T-helper 1 cell treated with Interleukin-12 subunit alpha and Interleukin-12 subunit beta and Interleukin-4 antibody, amounts not matched to agents 30 μg/mL and 1 μg/mL, for 36 hours (primary cell): ENCODE measurements around the gene TCFL5.
"Not testable (repeated sequence)": the region's sequence is repeated elsewhere in the genome, so short reads cannot be mapped to it uniquely, and the experiment has no call there.

ENCODE experiments used
- H3K27ac Mint-ChIP-seq: one replicate; pipeline ENCODE4 v1.8.0; 2021; ENCODE audit warnings: mild to moderate bottlenecking, mixed read lengths
- H3K27me3 Mint-ChIP-seq: one replicate; pipeline ENCODE4 v1.8.0; 2021; ENCODE audit warnings: low read depth, mixed read lengths
- H3K36me3 Mint-ChIP-seq: one replicate; pipeline ENCODE4 v1.8.0; 2021; ENCODE audit warnings: low read depth, mixed read lengths
- H3K4me1 Mint-ChIP-seq: one replicate; pipeline ENCODE4 v1.8.0; 2021; ENCODE audit warnings: low read depth, mixed read lengths
- H3K4me3 Mint-ChIP-seq: one replicate; pipeline ENCODE4 v1.8.0; 2021; ENCODE audit warnings: mild to moderate bottlenecking, moderate library complexity, mixed read lengths
- H3K9me3 Mint-ChIP-seq: one replicate; pipeline ENCODE4 v1.8.0; 2021; ENCODE audit warnings: mixed read lengths

The TCFL5 gene

DNA sequence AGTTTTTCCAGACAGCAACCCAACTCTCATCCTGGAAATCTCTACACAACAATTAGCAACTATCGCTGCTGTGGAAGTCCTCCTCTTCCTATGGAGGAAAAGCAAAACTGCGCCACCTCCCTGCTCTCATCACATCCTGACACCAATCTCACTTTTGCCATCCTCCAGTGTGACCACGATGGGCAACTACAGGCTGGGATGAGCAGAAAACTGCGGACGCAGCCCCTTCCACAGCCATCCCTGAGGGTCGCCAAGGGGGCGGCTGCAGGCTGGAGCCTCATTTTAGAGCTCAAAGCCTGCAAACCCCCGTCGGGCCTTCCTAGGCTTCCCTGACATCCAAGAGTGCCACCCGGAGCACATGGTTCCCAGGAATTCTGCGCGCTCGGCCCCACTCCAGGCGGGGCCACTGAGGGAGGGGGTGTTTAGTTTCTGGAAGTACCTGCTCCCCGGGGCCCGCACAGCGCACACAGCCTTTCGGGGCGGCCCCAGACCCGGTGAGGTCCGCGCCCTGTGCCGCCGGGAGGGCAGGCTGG lies 1.2 kb downstream of the TCFL5 start:
- peak overlapping the region; percentile 44 for H3K4me3 Mint-ChIP-seq
- peaks cover 3% of the 10 kb centered on the region for H3K36me3 Mint-ChIP-seq
- no peaks in the 10 kb centered on the region for H3K9me3 Mint-ChIP-seq
- no peak overlapping the region for H3K27ac Mint-ChIP-seq
- peaks cover 12% of the 10 kb centered on the region for H3K4me1 Mint-ChIP-seq
- peaks cover 31% of the 10 kb centered on the region for H3K27me3 Mint-ChIP-seq

DNA sequence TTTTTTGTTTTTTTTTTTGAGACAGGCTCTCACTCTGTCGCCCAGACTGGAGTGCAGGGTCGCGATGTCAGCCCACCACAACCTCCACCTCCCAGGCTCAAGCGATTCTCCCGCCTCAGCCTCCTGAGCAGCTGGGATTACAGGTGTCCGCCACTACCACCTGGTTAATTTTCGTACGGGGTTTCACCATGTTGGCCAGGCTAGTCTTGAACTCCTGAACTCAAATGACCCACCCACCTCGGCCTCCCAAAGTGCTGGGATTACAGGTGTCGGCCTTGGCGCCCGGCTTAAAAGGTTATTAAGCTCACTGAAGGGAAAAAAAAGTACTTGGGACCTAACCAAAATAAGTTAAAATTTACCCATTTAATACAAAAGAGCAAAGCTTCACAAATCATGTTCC lies 1.9 kb downstream of the TCFL5 start:
- peaks cover 5% of the 10 kb centered on the region for H3K36me3 Mint-ChIP-seq
- H3K4me3 Mint-ChIP-seq: peak overlapping the region; percentile 44
- H3K4me1 Mint-ChIP-seq: peaks cover 12% of the 10 kb centered on the region
- no peaks in the 10 kb centered on the region for H3K9me3 Mint-ChIP-seq
- H3K27ac Mint-ChIP-seq: no peak overlapping the region
- peaks cover 25% of the 10 kb centered on the region for H3K27me3 Mint-ChIP-seq

DNA sequence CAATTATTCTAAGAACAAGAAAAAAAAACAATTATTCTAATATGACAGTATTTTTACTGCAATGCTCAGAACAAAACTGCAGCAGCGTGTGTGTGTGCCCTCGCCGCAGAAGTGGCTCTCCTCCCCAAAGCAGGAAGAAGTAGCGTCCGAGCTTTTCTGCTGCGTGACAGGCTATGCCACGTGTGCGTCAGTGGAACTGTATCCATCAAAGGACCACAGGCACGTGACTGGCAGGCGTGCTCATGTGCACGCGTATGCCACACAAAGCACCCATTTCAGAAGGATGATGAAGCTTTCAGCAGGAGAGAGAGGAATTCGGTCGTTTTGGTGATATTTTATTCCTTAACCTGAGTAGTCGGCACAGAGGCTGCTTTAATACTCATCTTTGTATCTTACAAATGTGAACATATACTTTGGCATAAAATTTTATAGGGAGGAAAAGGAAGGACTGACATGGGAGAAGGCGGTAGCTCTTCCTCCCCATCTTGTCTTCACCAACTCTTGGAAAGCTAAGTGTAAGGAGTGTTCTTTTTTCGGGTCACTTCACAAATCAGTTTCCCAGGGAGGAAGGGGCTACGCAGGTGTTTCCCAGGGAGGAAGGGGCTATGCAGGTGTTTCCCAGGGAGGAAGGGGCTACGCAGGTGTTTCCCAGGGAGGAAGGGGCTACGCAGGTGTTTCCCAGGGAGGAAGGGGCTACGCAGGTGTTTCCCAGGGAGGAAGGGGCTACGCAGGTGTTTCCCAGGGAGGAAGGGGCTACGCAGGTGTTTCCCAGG lies 3.4 kb downstream of the TCFL5 start:
- H3K4me3 Mint-ChIP-seq: no peak overlapping the region
- H3K9me3 Mint-ChIP-seq: no peaks in the 10 kb centered on the region
- H3K36me3 Mint-ChIP-seq: peaks cover 5% of the 10 kb centered on the region
- peaks cover 25% of the 10 kb centered on the region for H3K27me3 Mint-ChIP-seq
- H3K4me1 Mint-ChIP-seq: peaks cover 12% of the 10 kb centered on the region
- no peak overlapping the region for H3K27ac Mint-ChIP-seq

DNA sequence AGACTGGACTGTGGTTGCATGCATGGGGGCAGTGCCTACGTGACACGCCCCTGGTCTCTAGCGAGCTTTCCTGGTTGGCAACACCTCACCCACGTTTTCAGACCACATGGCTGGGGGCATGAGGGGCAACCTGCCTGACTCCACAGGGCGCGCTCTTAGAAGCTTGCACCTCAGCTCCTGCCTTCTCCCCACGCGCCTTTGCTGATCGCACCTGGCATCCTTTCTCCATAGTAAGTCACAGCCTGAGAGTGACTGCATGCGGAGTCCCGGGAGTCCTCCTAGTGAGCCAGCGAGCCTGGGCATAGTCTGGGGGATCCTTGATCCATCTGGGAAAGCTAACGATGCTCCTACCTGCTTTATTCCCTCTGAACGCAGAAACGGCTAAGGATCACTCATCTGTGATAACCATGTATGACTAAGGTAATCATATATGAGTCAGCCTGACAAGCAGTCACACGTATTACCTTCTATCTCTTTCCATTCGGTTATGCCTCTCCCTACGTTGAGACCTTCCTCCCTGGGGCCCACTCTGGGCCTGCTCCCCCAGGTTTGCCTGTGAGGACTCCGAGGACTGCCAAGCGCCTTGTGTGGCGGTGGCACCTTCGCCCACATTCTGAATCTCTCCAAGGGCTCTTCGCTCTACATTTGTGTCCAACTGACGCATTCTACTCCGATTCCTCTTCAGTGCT lies 4.5 kb downstream of the TCFL5 start:
- Mint-ChIP-seq H3K27ac (no peak overlapping the region), H3K4me1 (peaks cover 11% of the 10 kb centered on the region), H3K36me3 (peaks cover 5% of the 10 kb centered on the region), H3K27me3 (peaks cover 19% of the 10 kb centered on the region), H3K9me3 (no peaks in the 10 kb centered on the region), H3K4me3 (no peak overlapping the region)

DNA sequence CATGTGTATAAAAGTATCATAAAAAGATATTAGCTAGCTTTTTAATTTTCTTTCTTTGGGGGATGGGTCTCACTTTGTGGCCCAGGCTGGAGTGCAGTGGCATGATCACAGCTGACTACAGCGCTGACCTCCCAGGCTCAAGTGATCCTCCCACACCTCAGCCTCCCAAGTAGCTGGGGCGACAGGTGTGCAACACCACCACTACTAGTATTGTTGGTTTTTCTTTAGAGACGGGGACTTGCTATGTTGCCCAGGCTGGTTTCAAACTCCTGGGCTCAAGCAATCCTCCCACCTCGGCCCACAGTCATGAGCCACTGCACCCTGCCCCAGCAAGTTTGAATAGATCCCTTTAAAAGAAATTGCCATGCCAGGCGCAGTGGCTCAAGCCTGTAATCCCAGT lies 6.5 kb downstream of the TCFL5 start:
- peaks cover 3% of the 10 kb centered on the region for H3K36me3 Mint-ChIP-seq
- no peak overlapping the region for H3K27ac Mint-ChIP-seq
- peaks cover 12% of the 10 kb centered on the region for H3K27me3 Mint-ChIP-seq
- H3K4me3 Mint-ChIP-seq: no peak overlapping the region
- H3K4me1 Mint-ChIP-seq: peaks cover 5% of the 10 kb centered on the region
- no peaks in the 10 kb centered on the region for H3K9me3 Mint-ChIP-seq

DNA sequence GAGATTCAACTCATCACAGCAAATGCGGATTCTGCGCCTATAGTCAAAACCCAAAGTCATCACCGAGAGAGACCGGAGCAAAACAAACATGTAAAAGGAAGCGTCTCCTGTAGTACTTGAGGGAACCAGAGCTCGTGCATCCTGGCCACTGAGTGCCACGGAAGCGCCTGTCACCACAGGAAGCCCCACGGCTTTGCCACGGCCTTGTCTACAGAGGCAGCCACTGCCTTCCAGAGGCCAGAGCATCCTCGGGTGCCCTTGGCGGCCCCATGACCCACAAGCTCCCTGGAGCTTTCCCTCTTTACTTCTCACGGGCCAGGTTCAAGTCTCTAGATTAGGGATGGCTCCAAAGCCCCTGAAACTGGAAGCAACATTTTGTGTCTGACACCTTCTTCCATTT lies 7.5 kb downstream of the TCFL5 start:
- no peaks in the 10 kb centered on the region for H3K9me3 Mint-ChIP-seq
- no peak overlapping the region for H3K4me3 Mint-ChIP-seq
- H3K27me3 Mint-ChIP-seq: peaks cover 2% of the 10 kb centered on the region
- peaks cover 2% of the 10 kb centered on the region for H3K4me1 Mint-ChIP-seq
- peaks cover 2% of the 10 kb centered on the region for H3K36me3 Mint-ChIP-seq
- no peak overlapping the region for H3K27ac Mint-ChIP-seq

DNA sequence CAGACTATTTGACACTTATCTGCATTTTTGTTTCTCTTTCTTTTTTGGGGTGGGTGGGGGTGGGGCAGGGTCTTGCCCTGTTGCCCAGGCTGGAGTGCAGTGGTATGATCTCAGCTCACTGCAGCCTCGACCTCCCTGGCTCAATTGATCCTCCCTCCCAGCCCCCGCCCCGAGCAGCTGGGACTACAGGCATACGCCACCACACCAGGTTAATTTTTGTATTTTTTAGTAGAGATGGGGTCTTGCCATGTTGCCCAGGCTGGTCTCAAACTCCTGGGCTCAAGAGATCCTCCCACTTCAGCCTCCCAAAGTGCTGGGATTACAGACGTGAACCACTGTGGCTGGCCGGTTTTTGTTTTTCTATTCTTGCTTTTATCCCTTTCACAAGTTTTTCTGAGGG lies 8.3 kb downstream of the TCFL5 start:
- H3K27ac Mint-ChIP-seq, H3K4me1 Mint-ChIP-seq, H3K36me3 Mint-ChIP-seq, H3K27me3 Mint-ChIP-seq, H3K9me3 Mint-ChIP-seq, H3K4me3 Mint-ChIP-seq: not testable (repeated sequence)

DNA sequence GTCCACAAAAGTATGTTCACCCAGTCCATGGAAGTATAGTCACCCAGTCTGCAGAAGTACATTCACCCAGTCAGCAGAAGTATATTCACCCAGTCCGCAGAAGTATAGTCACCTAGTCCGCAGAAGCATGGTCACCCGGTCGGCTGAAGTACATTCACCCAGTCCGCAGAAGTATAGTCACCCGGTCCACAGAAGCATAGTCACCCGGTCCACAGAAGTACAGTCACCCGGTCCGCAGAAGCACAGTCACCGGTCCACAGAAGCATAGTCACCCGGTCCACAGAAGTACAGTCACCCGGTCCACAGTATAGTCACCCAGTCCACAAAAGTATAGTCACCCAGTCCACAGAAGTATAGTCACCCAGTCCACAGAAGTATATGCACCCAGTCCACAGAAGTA lies 8.8 kb downstream of the TCFL5 start:
- Mint-ChIP-seq H3K9me3 (no peaks in the 10 kb centered on the region), H3K27me3 (no peaks in the 10 kb centered on the region), H3K36me3 (peaks cover 2% of the 10 kb centered on the region), H3K4me3 (no peak overlapping the region), H3K27ac (no peak overlapping the region), H3K4me1 (no peaks in the 10 kb centered on the region)

DNA sequence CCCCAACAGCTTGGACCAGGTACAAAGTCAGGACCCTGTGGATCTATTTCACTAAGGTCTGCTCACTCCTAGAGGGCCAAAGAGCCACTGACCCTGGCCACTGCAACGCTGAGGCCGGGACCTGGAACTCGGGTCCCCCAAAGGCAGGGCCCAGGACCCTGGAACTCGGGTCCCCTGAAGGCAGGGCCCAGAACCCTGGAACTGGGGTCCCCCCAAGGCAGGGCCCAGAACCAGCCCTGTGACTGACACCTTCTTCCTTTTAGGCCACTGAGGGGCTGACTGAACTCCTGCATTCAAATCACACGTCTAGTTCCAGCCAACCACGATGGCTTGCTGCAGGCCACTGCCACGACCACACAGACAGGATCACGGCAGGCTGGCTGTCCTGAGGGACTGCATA lies 9.4 kb downstream of the TCFL5 start:
- peaks cover 2% of the 10 kb centered on the region for H3K36me3 Mint-ChIP-seq
- no peaks in the 10 kb centered on the region for H3K4me1 Mint-ChIP-seq
- no peaks in the 10 kb centered on the region for H3K27me3 Mint-ChIP-seq
- H3K9me3 Mint-ChIP-seq: no peaks in the 10 kb centered on the region
- no peak overlapping the region for H3K27ac Mint-ChIP-seq
- no peak overlapping the region for H3K4me3 Mint-ChIP-seq

DNA sequence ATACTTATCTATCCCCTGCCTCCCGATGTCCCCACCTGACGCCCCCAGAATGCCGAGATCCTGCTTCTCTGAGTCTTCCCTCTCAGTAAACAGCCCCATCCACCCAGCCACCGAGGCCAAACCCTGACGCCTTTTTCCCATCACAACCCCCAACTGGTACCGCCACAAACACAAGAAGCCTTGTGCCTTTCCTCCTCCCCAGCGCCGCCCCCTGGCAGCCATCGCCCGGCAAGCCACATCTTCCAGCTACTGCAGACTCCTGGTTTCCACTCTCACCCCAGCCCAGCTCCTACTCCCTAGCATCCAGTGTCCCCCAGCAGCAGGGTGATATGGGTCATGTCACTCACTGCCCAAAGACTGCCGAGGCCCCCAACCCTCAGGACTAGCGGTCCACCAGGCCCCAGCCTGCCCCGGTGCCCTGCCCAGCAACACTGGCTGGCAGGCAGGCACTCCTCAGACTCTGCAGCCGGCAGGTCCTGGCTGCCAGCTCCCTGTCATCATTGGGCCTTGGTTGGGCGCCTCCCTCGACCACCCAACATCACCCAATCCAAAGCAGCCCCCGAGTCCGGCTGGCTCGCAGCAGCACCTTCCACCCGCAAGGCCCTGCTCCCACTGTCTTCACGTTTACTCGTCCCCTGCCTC lies 11.2 kb downstream of the TCFL5 start:
- Mint-ChIP-seq H3K9me3 (no peaks in the 10 kb centered on the region), H3K27me3 (no peaks in the 10 kb centered on the region), H3K4me1 (no peaks in the 10 kb centered on the region), H3K4me3 (no peak overlapping the region), H3K27ac (no peak overlapping the region), H3K36me3 (peaks cover 2% of the 10 kb centered on the region)

DNA sequence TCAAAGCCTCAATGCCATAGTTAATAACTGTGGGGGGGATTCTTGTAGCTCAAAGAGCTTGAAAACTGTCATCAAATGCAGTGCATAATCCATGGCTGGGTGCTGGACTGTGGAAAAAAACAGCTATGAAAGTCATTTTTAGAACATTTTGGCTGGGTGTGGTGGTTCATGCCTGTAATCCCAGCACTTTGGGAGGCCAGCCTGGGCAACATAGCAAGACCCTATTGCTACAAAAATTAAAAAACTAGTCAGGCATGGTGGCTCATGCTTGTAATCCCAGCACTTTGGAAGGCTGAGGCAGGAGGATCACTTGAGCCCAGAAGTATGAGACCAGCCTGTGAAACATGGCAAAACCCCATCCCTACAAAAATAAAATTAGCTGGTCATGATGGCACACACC lies 12.2 kb downstream of the TCFL5 start:
- H3K4me3 Mint-ChIP-seq: no peak overlapping the region

DNA sequence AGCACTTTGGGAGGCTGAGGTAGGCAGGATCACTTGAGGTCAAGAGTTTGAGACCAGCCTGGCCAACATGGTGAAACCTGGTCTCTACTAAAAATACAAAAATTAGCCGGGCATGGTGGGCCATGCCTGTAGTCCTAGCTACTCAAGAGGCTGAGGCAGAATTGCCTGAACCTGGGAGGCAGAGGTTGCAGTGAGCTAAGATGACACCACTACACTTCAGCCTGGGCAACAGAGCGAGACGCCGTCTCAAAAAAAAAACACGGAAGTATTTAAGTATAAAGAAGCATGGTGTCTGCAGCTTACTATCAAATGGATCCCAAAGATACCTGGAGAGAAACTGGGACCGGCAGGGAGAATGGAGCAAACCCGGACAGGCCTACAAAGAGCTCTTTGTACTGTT lies 12.7 kb downstream of the TCFL5 start:
- H3K4me1 Mint-ChIP-seq, H3K27me3 Mint-ChIP-seq, H3K36me3 Mint-ChIP-seq, H3K27ac Mint-ChIP-seq, H3K9me3 Mint-ChIP-seq, H3K4me3 Mint-ChIP-seq: not testable (repeated sequence)

More for the DNA sequence above, 12.2 kb downstream of the TCFL5 start:
- Mint-ChIP-seq H3K9me3 (no peaks in the 10 kb centered on the region), H3K27ac (no peak overlapping the region), H3K27me3 (no peaks in the 10 kb centered on the region), H3K36me3 (no peaks in the 10 kb centered on the region), H3K4me1 (no peaks in the 10 kb centered on the region)

DNA sequence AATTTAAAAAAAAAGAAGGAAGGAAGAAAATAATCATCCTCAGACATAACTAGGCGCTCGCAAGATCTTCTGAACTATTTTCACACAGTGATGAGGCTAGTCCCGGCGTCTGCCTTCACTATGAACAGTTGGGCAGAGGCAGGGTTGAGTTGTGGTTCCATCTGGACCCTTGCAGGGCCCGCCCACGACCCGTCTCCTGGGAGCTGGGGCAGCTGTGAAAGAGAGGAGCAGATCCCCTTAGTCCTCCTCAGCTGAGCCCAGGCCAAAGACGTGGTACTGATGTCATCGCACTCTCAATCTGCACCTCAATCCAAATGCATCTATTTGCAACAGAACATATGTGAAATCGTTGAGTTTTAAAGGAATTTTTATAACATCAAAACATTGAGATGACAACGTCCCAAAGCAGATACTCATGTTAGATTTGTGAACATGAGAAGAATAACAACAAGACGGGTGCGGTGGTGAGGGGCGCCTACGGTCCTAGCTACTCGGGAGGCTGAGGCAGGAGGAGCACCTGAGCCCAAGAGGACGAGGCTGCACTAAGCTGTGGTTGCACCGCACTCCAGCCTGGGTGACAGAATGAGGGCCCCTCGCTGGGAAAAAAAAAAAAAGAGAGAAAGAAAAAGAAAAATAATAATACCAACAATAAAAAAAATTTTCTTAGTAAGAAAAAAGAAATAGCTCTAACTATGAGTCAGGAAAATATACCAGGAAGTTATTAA lies 15.3 kb downstream of the TCFL5 start:
- H3K4me3 Mint-ChIP-seq: no peak overlapping the region
- no peaks in the 10 kb centered on the region for H3K27me3 Mint-ChIP-seq
- H3K4me1 Mint-ChIP-seq: no peaks in the 10 kb centered on the region
- H3K27ac Mint-ChIP-seq: no peak overlapping the region
- H3K9me3 Mint-ChIP-seq: no peaks in the 10 kb centered on the region
- H3K36me3 Mint-ChIP-seq: no peaks in the 10 kb centered on the region

DNA sequence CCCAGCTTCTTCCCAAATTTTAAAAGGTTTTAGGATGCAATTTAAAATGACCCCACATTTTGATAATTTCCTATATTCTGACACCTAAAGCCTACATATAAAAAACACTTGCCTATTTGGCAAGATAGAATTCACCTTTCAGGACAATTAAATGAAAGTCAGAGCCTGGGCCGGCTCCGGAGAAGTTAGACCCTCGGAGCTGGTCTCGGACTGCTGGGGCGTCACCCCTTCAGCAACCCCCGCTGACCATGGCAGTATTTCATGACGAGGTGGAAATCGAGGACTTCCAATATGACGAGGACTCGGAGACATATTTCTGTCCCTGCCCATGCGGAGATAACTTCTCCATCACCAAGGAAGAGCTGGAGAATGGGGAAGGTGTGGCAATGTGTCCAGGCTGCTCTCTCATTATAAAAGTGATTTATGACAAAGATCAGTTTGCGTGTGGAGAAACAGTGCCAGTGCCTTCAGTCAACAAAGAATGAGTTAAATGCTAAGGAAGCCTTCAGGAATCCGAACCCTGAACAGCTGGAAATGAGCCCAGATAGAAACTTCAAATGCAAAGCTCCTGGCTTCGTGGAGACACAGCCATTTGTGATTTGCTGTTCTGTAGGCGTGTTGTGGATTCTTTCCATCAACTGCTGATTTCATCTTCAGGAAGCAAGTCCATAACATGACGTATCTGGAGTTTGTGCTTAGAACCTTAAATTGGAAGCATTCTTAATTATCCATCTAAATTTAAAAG lies 16.0 kb downstream of the TCFL5 start:
- no peaks in the 10 kb centered on the region for H3K9me3 Mint-ChIP-seq
- no peaks in the 10 kb centered on the region for H3K4me1 Mint-ChIP-seq
- no peaks in the 10 kb centered on the region for H3K27me3 Mint-ChIP-seq
- H3K36me3 Mint-ChIP-seq: no peaks in the 10 kb centered on the region
- H3K27ac Mint-ChIP-seq: no peak overlapping the region
- H3K4me3 Mint-ChIP-seq: no peak overlapping the region
